Thymus (tissue), 11 donors: ENCODE results near the gene SLC6A12. TPM values are rescaled to one million over a fixed set of nuclear protein-coding genes. Genes with fewer than 3 reads are reported as not detected.

Experiments used
- DNase-seq, 9 donors: peaks; one replicate each; pipeline ENCODE4 v3.0.0-alpha.2; 2013; ENCODE audit warnings: low spot score in 9 of 9, low read depth in 6 of 9, missing footprints in 1 of 9
- H3K27ac ChIP-seq, 2 donors: one replicate each; pipeline ENCODE4 v1.5.1; 2013; ENCODE audit warnings: control low read depth in 1 of 2, low read depth in 1 of 2, low read length in 1 of 2, mild to moderate bottlenecking in 1 of 2, moderate library complexity in 1 of 2
- H3K27me3 ChIP-seq, 2 donors: one replicate each; pipeline ENCODE4 v1.5.1; 2013; ENCODE audit warnings: low read length in 1 of 2; ENCODE audit not compliant: control insufficient read depth in 2 of 2, insufficient read depth in 1 of 2
- H3K36me3 ChIP-seq, 2 donors: one replicate each; pipeline ENCODE4 v1.5.1; 2013; ENCODE audit warnings: low read length in 1 of 2, mild to moderate bottlenecking in 1 of 2, moderate library complexity in 1 of 2; ENCODE audit not compliant: control insufficient read depth in 2 of 2, insufficient read depth in 2 of 2
- H3K4me1 ChIP-seq, 2 donors: one replicate each; pipeline ENCODE4 v1.5.1; 2013; ENCODE audit warnings: low read length in 2 of 2; ENCODE audit not compliant: control insufficient read depth in 2 of 2, insufficient read depth in 2 of 2
- H3K4me3 ChIP-seq, 2 donors: one replicate each; pipeline ENCODE4 v1.5.1; 2013; ENCODE audit warnings: low read length in 2 of 2, control low read depth in 1 of 2, mild to moderate bottlenecking in 1 of 2
- H3K9me3 ChIP-seq, 2 donors: one replicate each; pipeline ENCODE4 v1.5.1; 2013; ENCODE audit warnings: low read length in 1 of 2, mild to moderate bottlenecking in 1 of 2; ENCODE audit not compliant: control insufficient read depth in 2 of 2, insufficient read depth in 1 of 2
- WGBS: extraction: QIAGEN DNeasy Blood & Tissue Kit; methylation state at CpG from one replicate; pipeline ENCODE4 v1.1.7; 2013; 5-methylcytosine and 5-hydroxymethylcytosine counted together
- polyA plus RNA-seq: library from polyadenylated mRNA; stranded (reverse); fragments of 200-250 nt; gene quantifications from one replicate; pipeline ENCODE4 v1.2.3, GENCODE V29; 2013
- total RNA-seq: library from RNA; stranded (reverse); fragments of 120-200 nt; gene quantifications from one replicate; pipeline ENCODE4 v1.2.4, GENCODE V29; 2013
- donor health status: healthy.

The SLC6A12 gene
- total and polyA plus RNA-seq, 2 donors = 0.14 to 1.6 TPM

GRCh38 chr12:205026-205425, 8.9 kb downstream of the SLC6A12 start:
- no peaks in the 10 kb centered on the region for H3K9me3 ChIP-seq
- no peak overlapping the region for H3K4me3 ChIP-seq
- peaks cover 19 to 65% of the 10 kb centered on the region in 2 donors for H3K27me3 ChIP-seq
- H3K4me1 ChIP-seq = no peaks in the 10 kb centered on the region
- H3K36me3 ChIP-seq = no peaks in the 10 kb centered on the region
- H3K27ac ChIP-seq = no peak overlapping the region
- no peak for DNase-seq
- WGBS = 94% methylated on average over 4 of the region's 4 CpGs

- no peak for DNase-seq
- H3K9me3 ChIP-seq = no peaks in the 10 kb centered on the region
- H3K36me3 ChIP-seq = no peaks in the 10 kb centered on the region
- H3K27ac ChIP-seq = no peak overlapping the region
- peaks cover 19 to 66% of the 10 kb centered on the region in 2 donors for H3K27me3 ChIP-seq
- 98% methylated on average over 11 of the region's 11 CpGs for WGBS
- no peak overlapping the region for H3K4me3 ChIP-seq
- H3K4me1 ChIP-seq = no peaks in the 10 kb centered on the region
These were observed 9.7 kb downstream of the SLC6A12 start for GRCh38 chr12:204261-204678.

- WGBS = 13% methylated on average over 84 of the region's 84 CpGs
- DNase-seq = no peak
- no peaks in the 10 kb centered on the region for H3K4me1 ChIP-seq
- no peaks in the 10 kb centered on the region for H3K36me3 ChIP-seq
- peaks cover 19 to 66% of the 10 kb centered on the region in 2 donors for H3K27me3 ChIP-seq
- H3K4me3 ChIP-seq = peak overlapping the region in 1 of 2 donors; percentile 16
- H3K27ac ChIP-seq = no peak overlapping the region
- no peaks in the 10 kb centered on the region for H3K9me3 ChIP-seq
These were observed 10.3 kb downstream of the SLC6A12 start for GRCh38 chr12:203462-204260.

- peaks cover 19 to 68% of the 10 kb centered on the region in 2 donors for H3K27me3 ChIP-seq
- H3K4me3 ChIP-seq = no peak overlapping the region
- 65% methylated on average over 16 of the region's 16 CpGs for WGBS
- DNase-seq = no peak
- H3K36me3 ChIP-seq = no peaks in the 10 kb centered on the region
- no peak overlapping the region for H3K27ac ChIP-seq
- no peaks in the 10 kb centered on the region for H3K4me1 ChIP-seq
- H3K9me3 ChIP-seq = no peaks in the 10 kb centered on the region
These were observed 10.9 kb downstream of the SLC6A12 start for GRCh38 chr12:203074-203461.

GRCh38 chr12:202081-202731, 11.8 kb downstream of the SLC6A12 start:
- WGBS = 71% methylated on average over 15 of the region's 15 CpGs
- no peaks in the 10 kb centered on the region for H3K4me1 ChIP-seq
- no peak overlapping the region for H3K4me3 ChIP-seq
- H3K9me3 ChIP-seq = no peaks in the 10 kb centered on the region
- H3K27ac ChIP-seq = no peak overlapping the region
- no peak for DNase-seq
- peaks cover 19 to 64% of the 10 kb centered on the region in 2 donors for H3K27me3 ChIP-seq
- no peaks in the 10 kb centered on the region for H3K36me3 ChIP-seq

- no peak overlapping the region for H3K4me3 ChIP-seq
- no peaks in the 10 kb centered on the region for H3K9me3 ChIP-seq
- no peaks in the 10 kb centered on the region for H3K4me1 ChIP-seq
- no peaks in the 10 kb centered on the region for H3K36me3 ChIP-seq
- DNase-seq = no peak
- peaks cover 19 to 59% of the 10 kb centered on the region in 2 donors for H3K27me3 ChIP-seq
- no peak overlapping the region for H3K27ac ChIP-seq
- 89% methylated on average over 8 of the region's 8 CpGs for WGBS
These were observed 12.6 kb downstream of the SLC6A12 start for GRCh38 chr12:201361-201760.

- no peak overlapping the region for H3K27ac ChIP-seq
- H3K27me3 ChIP-seq = peaks cover 8 to 40% of the 10 kb centered on the region in 2 donors
These were observed 15.3 kb downstream of the SLC6A12 start for GRCh38 chr12:198705-199104.

GRCh38 chr12:197911-198695, 15.9 kb downstream of the SLC6A12 start:
- H3K27me3 ChIP-seq = peaks cover 3 to 36% of the 10 kb centered on the region in 2 donors

More at GRCh38 chr12:198705-199104, 15.3 kb downstream of the SLC6A12 start:
- Histone ChIP-seq H3K4me1 (no peaks in the 10 kb centered on the region), H3K36me3 (no peaks in the 10 kb centered on the region), H3K4me3 (no peak overlapping the region), H3K9me3 (no peaks in the 10 kb centered on the region)
- no peak for DNase-seq
- WGBS = 76% methylated on average over 9 of the region's 9 CpGs

GRCh38 chr12:197347-197746, 16.6 kb downstream of the SLC6A12 start:
- no peak for DNase-seq
- 87% methylated on average over 3 of the region's 3 CpGs for WGBS
- H3K27me3 ChIP-seq = peaks cover 2 to 29% of the 10 kb centered on the region in 2 donors

More at GRCh38 chr12:197911-198695, 15.9 kb downstream of the SLC6A12 start:
- no peaks in the 10 kb centered on the region for H3K4me1 ChIP-seq
- no peaks in the 10 kb centered on the region for H3K9me3 ChIP-seq
- no peaks in the 10 kb centered on the region for H3K36me3 ChIP-seq
- WGBS = 97% methylated on average over 11 of the region's 11 CpGs
- no peak for DNase-seq
- no peak overlapping the region for H3K4me3 ChIP-seq
- no peak overlapping the region for H3K27ac ChIP-seq

More at GRCh38 chr12:197347-197746, 16.6 kb downstream of the SLC6A12 start:
- H3K4me1 ChIP-seq = no peaks in the 10 kb centered on the region
- no peak overlapping the region for H3K27ac ChIP-seq
- H3K9me3 ChIP-seq = no peaks in the 10 kb centered on the region
- H3K36me3 ChIP-seq = no peaks in the 10 kb centered on the region
- H3K4me3 ChIP-seq = no peak overlapping the region
